Bronchial epithelial cell (primary cell): ENCODE results near the gene ABCC9. TPM values are rescaled to one million over a fixed set of nuclear protein-coding genes. Genes with fewer than 3 reads are reported as not detected.

ENCODE experiments used
- DNase-seq: peaks from one replicate; pipeline ENCODE4 v3.0.0-alpha.2; 2010; ENCODE audit warnings: low read depth
- FAIRE-seq: peaks from 2 replicates; lab custom pipeline; 2011; peaks lifted over from hg19 to GRCh38; lab: Jason Lieb, UNC
- H3K27me3 ChIP-seq: 2 replicates; pipeline ENCODE4 v1.5.1; 2011; ENCODE audit warnings: low read length; ENCODE audit not compliant: control insufficient read depth, insufficient read depth
- H3K36me3 ChIP-seq: 2 replicates; pipeline ENCODE4 v1.5.1; 2011; ENCODE audit warnings: low read length; ENCODE audit not compliant: control insufficient read depth, insufficient read depth
- H3K4me3 ChIP-seq: 2 replicates; pipeline ENCODE4 v1.5.1; 2011; ENCODE audit warnings: mild to moderate bottlenecking, low read depth, low read length, control low read depth
- total RNA-seq: library from RNA; depleted of rRNA; stranded (reverse); fragments of >200 nt; gene quantifications from 2 replicates; pipeline ENCODE4 v1.2.1, GENCODE V29; 2014
- TF ChIP-seq, protein P1 (sequence below): IDR thresholded peaks from 2 replicates; pipeline ENCODE4 v1.5.1; 2011; ENCODE audit warnings: mild to moderate bottlenecking, moderate library complexity, low read length, control low read depth, inconsistent platforms; ENCODE audit not compliant: insufficient read depth, severe bottlenecking

ABCC9 gene
- total RNA-seq, 1 donor from 2014 or later = 0.79 TPM

DNA sequence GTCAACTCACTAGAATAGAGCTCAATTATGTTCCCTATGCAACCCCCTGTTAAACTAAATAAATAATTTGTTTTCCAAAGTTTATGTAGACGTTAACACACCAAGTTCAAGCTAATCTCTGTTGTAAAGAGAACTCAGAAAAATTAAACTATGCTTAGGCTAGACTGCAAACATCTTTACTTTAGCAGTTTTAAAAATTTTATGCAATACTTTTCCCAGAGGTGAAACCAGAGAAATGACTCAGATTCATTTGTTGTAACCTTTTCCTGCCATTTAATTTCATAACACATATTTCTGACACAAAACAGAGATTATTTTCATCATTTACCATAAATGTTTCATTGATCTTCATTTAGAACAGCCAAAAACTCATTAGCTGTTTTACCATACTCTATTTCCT, 27.4 kb downstream of the ABCC9 start:
- no peaks in the 10 kb centered on the region for H3K36me3 ChIP-seq
- H3K4me3 ChIP-seq = no peak overlapping the region
- DNase-seq = peak; percentile 26
- TF ChIP-seq, protein P1, sequence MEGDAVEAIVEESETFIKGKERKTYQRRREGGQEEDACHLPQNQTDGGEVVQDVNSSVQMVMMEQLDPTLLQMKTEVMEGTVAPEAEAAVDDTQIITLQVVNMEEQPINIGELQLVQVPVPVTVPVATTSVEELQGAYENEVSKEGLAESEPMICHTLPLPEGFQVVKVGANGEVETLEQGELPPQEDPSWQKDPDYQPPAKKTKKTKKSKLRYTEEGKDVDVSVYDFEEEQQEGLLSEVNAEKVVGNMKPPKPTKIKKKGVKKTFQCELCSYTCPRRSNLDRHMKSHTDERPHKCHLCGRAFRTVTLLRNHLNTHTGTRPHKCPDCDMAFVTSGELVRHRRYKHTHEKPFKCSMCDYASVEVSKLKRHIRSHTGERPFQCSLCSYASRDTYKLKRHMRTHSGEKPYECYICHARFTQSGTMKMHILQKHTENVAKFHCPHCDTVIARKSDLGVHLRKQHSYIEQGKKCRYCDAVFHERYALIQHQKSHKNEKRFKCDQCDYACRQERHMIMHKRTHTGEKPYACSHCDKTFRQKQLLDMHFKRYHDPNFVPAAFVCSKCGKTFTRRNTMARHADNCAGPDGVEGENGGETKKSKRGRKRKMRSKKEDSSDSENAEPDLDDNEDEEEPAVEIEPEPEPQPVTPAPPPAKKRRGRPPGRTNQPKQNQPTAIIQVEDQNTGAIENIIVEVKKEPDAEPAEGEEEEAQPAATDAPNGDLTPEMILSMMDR = no peak
- FAIRE-seq = no peak
- H3K27me3 ChIP-seq = no peaks in the 10 kb centered on the region

DNA sequence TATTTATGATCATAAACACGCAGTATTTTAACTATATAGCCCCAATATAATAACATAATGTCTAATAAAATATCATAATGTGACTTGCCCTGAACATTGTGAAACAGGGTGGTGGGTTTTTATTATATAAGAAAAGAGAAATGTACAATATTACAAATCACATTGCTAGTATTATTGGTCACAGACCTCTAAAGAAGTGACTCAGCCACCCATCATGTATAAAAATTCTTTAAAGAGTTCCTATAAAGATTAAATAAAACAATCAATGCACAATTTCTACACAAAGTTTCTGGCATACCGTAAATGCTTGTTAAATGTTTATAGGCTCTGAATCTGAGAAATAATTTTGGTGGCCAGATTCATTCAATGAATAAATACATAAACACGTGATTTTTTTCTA, 28.9 kb downstream of the ABCC9 start:
- no peak overlapping the region for H3K4me3 ChIP-seq
- H3K27me3 ChIP-seq = no peaks in the 10 kb centered on the region
- H3K36me3 ChIP-seq = no peaks in the 10 kb centered on the region
- DNase-seq (peak; percentile 36), FAIRE-seq (no peak)
- TF ChIP-seq, protein P1 = no peak

GRCh38 chr12:21911832-21912231, 29.4 kb downstream of the ABCC9 start:
- H3K4me3 ChIP-seq = no peak overlapping the region
- DNase-seq (no peak), FAIRE-seq (no peak)
- TF ChIP-seq, protein P1 = no peak
- no peaks in the 10 kb centered on the region for H3K27me3 ChIP-seq
- H3K36me3 ChIP-seq = no peaks in the 10 kb centered on the region

DNA sequence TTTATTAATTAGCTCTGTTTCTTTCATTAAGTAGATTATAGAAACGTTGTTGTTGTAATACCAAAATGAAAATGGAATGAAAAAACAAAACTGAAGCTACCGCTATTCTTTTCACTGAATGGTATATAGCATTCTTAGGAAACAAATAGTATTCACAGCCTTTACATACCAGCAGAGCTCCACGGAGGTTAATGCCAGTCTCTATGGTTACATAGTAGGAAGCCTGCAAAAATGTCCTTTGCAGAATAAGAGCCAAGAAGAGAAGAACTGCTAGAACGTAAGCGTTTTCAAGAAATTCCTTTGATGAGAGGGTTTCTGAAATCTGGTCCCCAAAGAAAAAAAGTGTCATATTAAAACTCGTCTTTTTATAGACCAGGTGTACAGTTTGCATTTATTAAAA, 30.6 kb downstream of the ABCC9 start:
- H3K36me3 ChIP-seq = no peaks in the 10 kb centered on the region
- TF ChIP-seq, protein P1 = no peak
- no peak for FAIRE-seq
- DNase-seq = no peak
- H3K4me3 ChIP-seq = no peak overlapping the region
- no peaks in the 10 kb centered on the region for H3K27me3 ChIP-seq

DNA sequence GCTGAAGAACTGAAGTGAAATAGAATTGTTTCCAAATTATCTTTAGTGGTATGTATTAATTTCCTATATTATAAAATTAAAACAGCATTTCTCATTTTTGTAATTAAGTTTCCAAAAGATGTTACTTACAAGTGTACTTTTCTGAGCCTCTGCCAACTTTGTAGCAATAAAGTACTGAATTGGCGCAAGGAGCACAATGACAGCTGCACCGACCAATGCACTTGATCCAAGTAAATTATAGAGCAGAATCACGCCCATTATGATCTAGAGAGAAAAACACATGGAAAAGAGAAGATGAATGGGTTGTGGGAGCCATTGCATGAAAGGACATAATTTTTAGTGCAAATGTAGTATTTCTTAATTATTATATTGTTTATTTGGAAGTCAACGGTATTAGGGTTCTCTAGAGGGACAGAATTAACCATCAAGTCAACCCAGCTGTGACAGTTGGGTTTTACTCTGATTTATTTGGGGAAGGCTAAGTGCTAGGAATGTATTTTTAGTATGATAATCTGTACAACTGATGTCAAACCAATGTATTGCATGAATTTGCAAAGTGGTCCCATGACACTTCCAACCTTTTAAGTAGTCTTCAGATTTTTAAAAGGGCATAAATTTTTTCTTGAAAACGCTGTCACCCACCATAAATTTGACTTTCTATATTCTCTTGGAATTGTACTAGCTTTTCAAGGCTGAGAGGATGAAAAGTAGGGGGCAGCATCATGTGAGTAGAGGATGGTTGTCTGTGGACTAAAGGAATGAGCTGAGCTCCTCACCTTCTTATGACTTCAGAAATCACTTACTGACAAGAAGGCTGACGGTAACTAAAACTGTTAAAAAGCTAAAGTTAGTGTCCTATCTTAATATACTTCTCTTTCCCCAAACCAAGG, 33.0 kb downstream of the ABCC9 start:
- DNase-seq (no peak), FAIRE-seq (no peak)
- no peaks in the 10 kb centered on the region for H3K27me3 ChIP-seq
- TF ChIP-seq, protein P1 = no peak
- no peaks in the 10 kb centered on the region for H3K36me3 ChIP-seq
- H3K4me3 ChIP-seq = no peak overlapping the region
